Esophagus muscularis mucosa (tissue), 4 donors: ENCODE measurements around the gene FBXO46. TPM values are rescaled to one million over a fixed set of nuclear protein-coding genes. Genes with fewer than 3 reads are reported as not detected.
A peak's percentile ranks its signal among the peaks of the same experiment; 100 is the strongest.

ENCODE experiments used
- DNase-seq: peaks from one replicate; pipeline ENCODE4 v3.0.0-alpha.2; 2017; ENCODE audit errors: extremely low spot score
- H3K27ac ChIP-seq, 4 donors: fragments of 200-600 bp; sonication (generic); replicated peaks in 1 of 4; 1 replicate in 3 of 4; 2 replicates in 1 of 4; pipeline ENCODE4 v1.5.1; 2016 to 2019; ENCODE audit warnings: mild to moderate bottlenecking in 1 of 4
- H3K27me3 ChIP-seq, 4 donors: fragments of 200-600 bp; sonication (generic); one replicate each; pipeline versions ENCODE4 v1.5.1 to v1.6.0; 2016 to 2019
- H3K36me3 ChIP-seq, 4 donors: fragments of 200-600 bp; sonication (generic); one replicate each; pipeline ENCODE4 v1.5.1; 2016 to 2019
- H3K4me1 ChIP-seq, 4 donors: fragments of 200-600 bp; sonication (generic); one replicate each; pipeline ENCODE4 v1.5.1; 2016 to 2019
- H3K4me3 ChIP-seq, 4 donors: fragments of 200-600 bp; sonication (generic); 1 replicate in 2 of 4; 2 replicates in 2 of 4; pipeline ENCODE4 v1.5.1; 2016 to 2019; ENCODE audit warnings: mild to moderate bottlenecking in 4 of 4, moderate library complexity in 1 of 4
- H3K9me3 ChIP-seq, 4 donors: fragments of 200-600 bp; sonication (generic); 1 replicate in 3 of 4; 2 replicates in 1 of 4; pipeline ENCODE4 v1.5.1; 2016 to 2019
- CTCF ChIP-seq, 3 experiments: fragments of 200-600 bp in 2 of 3; fragments of 450-650 bp in 1 of 3; sonication (generic) in 2 of 3; IDR thresholded peaks; one replicate each; pipeline ENCODE4 v1.5.1; 2017 to 2019; ENCODE audit warnings: antibody characterized with exemption in 3 of 3, mild to moderate bottlenecking in 2 of 3, moderate library complexity in 1 of 3
- EP300 ChIP-seq: sonication (generic); formaldehyde crosslinking; IDR thresholded peaks from one replicate; pipeline ENCODE4 v1.6.1; 2017; ENCODE audit warnings: antibody characterized with exemption
- POLR2A ChIP-seq: fragments of 450-650 bp; IDR thresholded peaks from one replicate; pipeline ENCODE4 v1.6.1; 2017; ENCODE audit warnings: antibody characterized with exemption, moderate library complexity, mild to moderate bottlenecking, low read depth
- POLR2AphosphoS5 ChIP-seq, 2 donors: sonication (generic); formaldehyde crosslinking; IDR thresholded peaks; one replicate each; pipeline ENCODE4 v1.6.1; 2017; ENCODE audit warnings: antibody characterized with exemption in 2 of 2
- WGBS: methylation state at CpG from one replicate; pipeline ENCODE4 v1.1.5; 2018; 5-methylcytosine and 5-hydroxymethylcytosine counted together
- intact Hi-C: fragments of 100-400 bp; cut with DNase I; formaldehyde crosslinking; loops from one replicate; pipeline ENCODE4 v1.15.1; 2023
- total RNA-seq, 4 donors: library from RNA; depleted of rRNA; stranded (reverse); fragments of >200 nt; gene quantifications; one replicate each; pipeline versions ENCODE4 v1.1.0 to v1.2.1, GENCODE V29; 2016

Gene FBXO46
- total RNA-seq, 4 donors from 2014 or later = 8.6 to 27.7 (median 18.2) TPM

- TF ChIP-seq CTCF (IDR thresholded peaks at IDR 0.05) (no peak), POLR2A (no peak), POLR2AphosphoS5 (IDR thresholded peaks at IDR 0.05) (no peak), EP300 (no peak)
- H3K9me3 ChIP-seq = no peaks in the 10 kb centered on the region
- WGBS = 2% methylated on average over 19 of the region's 19 CpGs
- H3K27ac ChIP-seq = no peak overlapping the region
- H3K36me3 ChIP-seq = no peaks in the 10 kb centered on the region
- no peak for DNase-seq
- intact Hi-C loops = no loop called here
- H3K27me3 ChIP-seq = peaks cover 6 to 100% (median 54%) of the 10 kb centered on the region in 4 donors
- peak overlapping the region; percentile 33 to 49 (median 36) for H3K4me3 ChIP-seq
- peaks cover 22 to 40% (median 32%) of the 10 kb centered on the region in 4 donors for H3K4me1 ChIP-seq
Observed at GRCh38 chr19:45668342-45668871, 62.3 kb downstream of the FBXO46 start.

- 27% methylated on average over 6 of the region's 15 CpGs for WGBS
- Histone ChIP-seq H3K4me3 (peak within 1 kb of the TSS; percentile 33 to 49 (median 36)), H3K27ac (no peak within 1 kb of the TSS), H3K27me3 (peaks cover 6 to 100% (median 53%) of the 10 kb centered on the region in 4 donors), H3K4me1 (peaks cover 22 to 40% (median 32%) of the 10 kb centered on the region in 4 donors), H3K36me3 (no peaks in the 10 kb centered on the region), H3K9me3 (no peaks in the 10 kb centered on the region)
- TF ChIP-seq EP300 (no peak), POLR2AphosphoS5 (IDR thresholded peaks at IDR 0.05) (no peak), CTCF (IDR thresholded peaks at IDR 0.05) (no peak), POLR2A (no peak)
- intact Hi-C loops = no loop called here
- DNase-seq = no peak
Observed at GRCh38 chr19:45667620-45668341, 62.9 kb downstream of the FBXO46 start, which contains the start of gene GIPR. Gene GIPR (plus strand): TSS chr19:45668221. CDS start chr19:45669521, 1,300 bp downstream.

GRCh38 chr19:45664575-45664974 lies 66.1 kb downstream of the FBXO46 start:
- peaks cover 19 to 21% (median 19%) of the 10 kb centered on the region in 4 donors for H3K4me1 ChIP-seq
- no peak for DNase-seq
- peaks cover 4 to 93% (median 29%) of the 10 kb centered on the region in 4 donors for H3K27me3 ChIP-seq
- intact Hi-C loops = no loop called here
- H3K27ac ChIP-seq = no peak overlapping the region
- H3K4me3 ChIP-seq = no peak overlapping the region
- TF ChIP-seq EP300 (no peak), POLR2A (no peak), POLR2AphosphoS5 (IDR thresholded peaks at IDR 0.05) (no peak), CTCF (IDR thresholded peaks at IDR 0.05) (no peak)
- no peaks in the 10 kb centered on the region for H3K36me3 ChIP-seq
- no peaks in the 10 kb centered on the region for H3K9me3 ChIP-seq
- WGBS = 69% methylated on average over 7 of the region's 7 CpGs

- H3K4me1 ChIP-seq = peaks cover 11 to 13% (median 11%) of the 10 kb centered on the region in 4 donors
- intact Hi-C loops = no loop called here
- H3K27me3 ChIP-seq = peaks cover 0 to 92% (median 22%) of the 10 kb centered on the region in 4 donors
- H3K4me3 ChIP-seq = no peak overlapping the region
- DNase-seq = no peak
- H3K27ac ChIP-seq = no peak overlapping the region
- H3K36me3 ChIP-seq = no peaks in the 10 kb centered on the region
- H3K9me3 ChIP-seq = no peaks in the 10 kb centered on the region
- no peak for TF ChIP-seq EP300
- no peak for TF ChIP-seq POLR2A
- no peak for TF ChIP-seq CTCF (IDR thresholded peaks at IDR 0.05)
- TF ChIP-seq POLR2AphosphoS5 (IDR thresholded peaks at IDR 0.05) = no peak
- 90% methylated on average over 1 of the region's 1 CpG for WGBS
Observed at GRCh38 chr19:45663800-45664199, 66.9 kb downstream of the FBXO46 start.
